GM21447 (cell line): Measurements from ENCODE around the gene MUC6.

ENCODE experiments used
- ATAC-seq: cut with Tn5 transposase; IDR thresholded peaks from one replicate; pipeline ENCODE4 v1.9.1; 2021; ENCODE audit not compliant: unreplicated experiment

MUC6 gene

DNA sequence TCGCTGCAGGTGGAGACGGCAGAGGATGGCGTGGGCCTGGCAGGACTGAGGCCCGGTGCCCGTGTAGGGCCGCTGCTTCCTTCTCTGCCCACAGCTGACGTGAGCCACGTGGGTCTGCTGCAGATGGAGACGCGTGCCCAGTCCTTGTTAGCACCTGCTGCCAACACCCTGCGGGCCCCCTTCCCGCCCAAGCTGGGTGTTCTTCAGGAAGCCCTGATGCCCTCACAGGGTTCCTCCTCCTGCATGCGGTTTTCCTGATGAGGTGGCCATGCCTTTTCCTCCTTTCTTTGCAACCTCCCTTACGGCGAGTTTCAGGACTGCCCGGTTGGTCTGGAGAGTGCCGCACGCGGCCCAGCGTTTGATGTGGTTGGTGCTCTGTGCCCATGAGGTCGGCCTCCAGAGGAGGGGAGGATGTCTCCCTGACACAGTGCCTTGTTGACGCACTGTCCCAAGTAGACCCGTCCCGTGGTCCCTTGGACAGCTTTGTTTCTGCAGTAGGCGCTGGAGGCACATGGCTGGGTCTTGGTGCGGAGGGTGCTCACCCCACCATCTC is 66.1 kb downstream of the MUC6 start:
- no peak for ATAC-seq

DNA sequence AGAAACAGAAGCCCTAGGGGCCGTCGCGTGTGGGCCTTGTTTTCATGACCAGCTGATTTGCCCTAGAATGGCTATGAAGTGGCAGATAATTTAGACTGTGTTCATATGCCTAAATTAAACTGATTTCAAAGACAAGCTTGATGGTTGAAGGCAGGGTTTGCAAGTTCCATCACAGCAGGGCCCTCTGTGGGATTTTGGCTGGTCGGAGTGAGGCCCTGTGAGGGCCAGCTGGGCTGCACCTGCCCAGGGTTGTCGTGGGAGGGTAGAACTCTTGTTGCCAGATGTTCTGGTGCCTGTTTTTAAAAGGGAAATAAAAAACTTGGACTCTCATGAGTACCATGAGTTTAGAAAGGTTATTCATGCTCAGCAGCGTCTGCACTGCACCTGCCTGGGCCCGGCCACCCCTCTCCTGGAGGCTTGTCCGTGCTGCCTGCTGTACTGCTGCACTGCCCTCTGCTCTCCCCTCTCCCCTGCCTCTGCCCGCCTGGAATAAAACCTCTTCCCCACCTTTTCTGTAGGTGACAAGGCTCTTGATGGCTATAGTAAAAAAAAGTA is 66.8 kb downstream of the MUC6 start:
- ATAC-seq = no peak

DNA sequence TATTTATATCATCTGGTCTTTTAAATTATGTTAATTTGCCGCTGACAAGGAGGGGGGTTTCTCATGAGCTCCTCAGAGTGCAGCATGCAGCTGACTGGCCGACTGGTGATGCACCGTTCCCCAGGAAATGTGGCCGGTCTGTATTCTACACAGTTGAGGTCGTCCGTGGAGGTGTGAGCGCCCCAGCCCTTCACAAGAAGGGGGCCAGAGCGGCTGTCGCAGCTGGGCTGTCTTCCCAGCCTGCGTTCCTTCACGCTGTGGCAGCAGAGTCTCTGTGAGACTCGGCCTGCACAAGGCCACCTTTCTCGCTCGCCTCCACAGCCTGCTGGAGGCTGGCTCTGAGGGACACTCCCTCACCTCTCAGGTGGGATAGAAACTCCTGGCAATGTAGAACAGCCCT is 67.7 kb downstream of the MUC6 start:
- ATAC-seq = no peak

DNA sequence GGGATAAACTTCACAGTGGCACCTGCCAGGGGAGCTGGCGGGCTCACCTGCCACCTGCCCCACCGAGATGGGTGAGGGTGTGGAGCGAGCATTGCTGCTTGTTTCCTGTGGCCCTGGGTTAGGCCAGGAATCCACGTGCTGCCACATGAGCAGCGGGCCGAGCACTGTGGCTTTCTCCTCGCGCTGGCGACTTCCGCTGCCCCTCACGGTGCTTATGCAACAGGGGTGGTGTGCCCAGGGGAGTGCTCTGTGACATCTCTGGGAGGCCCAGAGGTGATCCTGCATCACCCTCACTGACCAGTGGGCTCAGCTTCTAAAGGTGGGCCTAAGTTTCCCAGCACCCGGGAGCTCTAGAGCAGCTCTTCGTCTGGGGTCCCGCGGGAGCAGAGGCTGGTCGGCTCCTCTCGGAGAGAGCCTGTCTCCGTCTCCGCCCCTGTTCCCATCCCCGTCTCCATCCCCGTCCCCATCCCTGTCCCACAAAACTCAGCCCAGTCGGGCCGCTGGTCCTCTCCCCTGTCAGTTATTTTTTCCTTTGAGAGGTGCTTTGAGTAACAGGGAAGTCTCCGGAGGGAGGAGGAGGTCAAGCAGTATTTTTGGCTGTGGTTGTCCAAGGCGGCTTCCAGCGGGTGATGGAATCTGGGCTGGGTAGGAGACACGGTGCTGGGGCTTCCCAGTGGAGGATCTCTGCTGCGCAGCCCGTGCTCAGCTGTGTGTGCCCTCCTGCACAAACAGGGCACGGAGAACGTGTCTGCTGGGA is 68.3 kb downstream of the MUC6 start:
- ATAC-seq = no peak

DNA sequence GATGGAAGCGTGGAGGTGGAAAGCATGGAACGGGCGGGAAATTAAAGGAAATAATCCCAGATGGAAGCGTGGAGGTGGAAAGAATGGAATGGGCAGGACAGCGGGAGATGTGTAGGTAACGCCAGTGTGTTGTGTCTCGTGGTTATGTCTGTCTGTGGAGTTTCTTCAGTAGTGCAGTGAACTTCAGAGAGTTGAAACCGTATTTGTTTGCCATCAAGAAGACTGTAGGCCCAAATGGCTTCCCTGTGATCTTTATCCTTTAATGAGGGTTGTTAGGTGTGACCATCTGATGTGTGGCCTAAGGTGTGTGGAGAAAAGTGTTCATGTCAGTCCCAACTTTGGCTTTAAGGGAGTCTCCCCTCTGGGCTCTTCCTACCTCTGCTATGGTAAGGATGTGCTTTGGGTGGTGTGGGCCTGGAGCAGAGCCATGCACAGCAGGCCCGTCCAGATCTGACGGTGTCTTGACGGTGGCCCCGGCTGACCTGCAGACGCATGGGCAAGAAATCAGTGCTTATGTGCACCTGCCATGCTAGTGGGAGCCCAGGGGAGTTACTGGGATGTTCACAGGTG is 71.2 kb downstream of the MUC6 start:
- no peak for ATAC-seq

DNA sequence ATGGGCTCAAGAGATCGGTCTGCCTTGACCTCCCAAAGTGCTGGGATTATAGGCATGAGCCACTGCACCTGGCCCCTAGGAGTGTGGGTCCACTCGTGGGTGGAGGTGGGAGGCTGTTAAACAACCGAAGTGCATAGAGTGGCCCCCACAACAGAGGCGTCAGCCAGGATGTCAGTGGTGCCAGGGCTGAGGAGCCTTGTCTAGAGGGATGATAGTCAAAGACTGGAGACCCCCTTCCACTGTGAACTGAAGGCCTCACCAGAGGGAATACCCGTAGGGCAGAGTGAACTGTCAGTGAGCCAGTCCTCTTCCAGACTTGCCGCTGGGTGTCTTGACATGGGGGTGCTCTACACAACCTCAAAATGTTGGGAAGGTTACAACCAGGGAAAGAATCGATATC is 72.7 kb downstream of the MUC6 start:
- ATAC-seq = no peak
